Measurements from ENCODE around the gene LMAN1L. TPM values are rescaled to one million over a fixed set of nuclear protein-coding genes. Genes with fewer than 3 reads are reported as not detected.

The LMAN1L gene
- total RNA-seq = under 1 TPM in 1 of 2 donors, not detected in 1; 0.11 TPM
- polyA plus RNA-seq (ENCODE audit: insufficient read length in 2 of 2) = under 1 TPM in 1 of 2 donors, not detected in 1; 0.29 TPM
- long read RNA-seq, donor 1 = 0 reads
- long read RNA-seq, donor 2 = 0 reads
- long read RNA-seq, donor 3 = 0 reads
- long read RNA-seq, donor 4 = 0 reads

GRCh38 chr15:74812533-74812932 lies at the start of gene LMAN1L:
TSS of gene LMAN1L (plus strand) at chr15:74812835. CDS start at chr15:74812855, 20 bp downstream.
- Histone ChIP-seq H3K27ac (ENCODE audit: low read depth, low read length) (no peak within 1 kb of the TSS), H3K9me3 (ENCODE audit: control insufficient read depth, insufficient read depth, low read length) (no peaks in the 10 kb centered on the region), H3K27me3 (ENCODE audit: control insufficient read depth, insufficient read depth, low read length) (no peaks in the 10 kb centered on the region), H3K36me3 (ENCODE audit: control insufficient read depth, insufficient read depth, low read length) (no peaks in the 10 kb centered on the region), H3K4me1 (ENCODE audit: control insufficient read depth, insufficient read depth, low read length) (peaks cover 19% of the 10 kb centered on the region), H3K4me3 (ENCODE audit: low read depth, low read length) (no peak within 1 kb of the TSS)
- WGBS (ENCODE audit: insufficient coverage) = 62% methylated on average over 11 of the region's 12 CpGs
- DNase-seq (ENCODE audit: low read depth in 4 of 6, low spot score in 6 of 6) = no peak

- WGBS (ENCODE audit: insufficient coverage) = 85% methylated on average over 15 of the region's 15 CpGs
- Histone ChIP-seq H3K27ac (ENCODE audit: low read depth, low read length) (no peak overlapping the region), H3K9me3 (ENCODE audit: control insufficient read depth, insufficient read depth, low read length) (no peaks in the 10 kb centered on the region), H3K27me3 (ENCODE audit: control insufficient read depth, insufficient read depth, low read length) (no peaks in the 10 kb centered on the region), H3K4me3 (ENCODE audit: low read depth, low read length) (no peak overlapping the region), H3K4me1 (ENCODE audit: control insufficient read depth, insufficient read depth, low read length) (peaks cover 2% of the 10 kb centered on the region), H3K36me3 (ENCODE audit: control insufficient read depth, insufficient read depth, low read length) (no peaks in the 10 kb centered on the region)
- no peak for DNase-seq (ENCODE audit: low read depth in 4 of 6, low spot score in 6 of 6)
Observed at GRCh38 chr15:74763416-74763815, 49.2 kb upstream of the LMAN1L start.

- no peak overlapping the region for H3K27ac ChIP-seq (ENCODE audit: low read depth, low read length)
- no peak for DNase-seq (ENCODE audit: low read depth in 4 of 6, low spot score in 6 of 6)
- no peaks in the 10 kb centered on the region for H3K36me3 ChIP-seq (ENCODE audit: control insufficient read depth, insufficient read depth, low read length)
- H3K27me3 ChIP-seq (ENCODE audit: control insufficient read depth, insufficient read depth, low read length) = no peaks in the 10 kb centered on the region
- WGBS (ENCODE audit: insufficient coverage) = 88% methylated on average over 9 of the region's 14 CpGs
- H3K9me3 ChIP-seq (ENCODE audit: control insufficient read depth, insufficient read depth, low read length) = no peaks in the 10 kb centered on the region
- peaks cover 23% of the 10 kb centered on the region for H3K4me1 ChIP-seq (ENCODE audit: control insufficient read depth, insufficient read depth, low read length)
- no peak overlapping the region for H3K4me3 ChIP-seq (ENCODE audit: low read depth, low read length)
Observed at GRCh38 chr15:74767167-74768098, 45.2 kb upstream of the LMAN1L start.

GRCh38 chr15:74768099-74768770 lies 44.4 kb upstream of the LMAN1L start:
- Histone ChIP-seq H3K27me3 (ENCODE audit: control insufficient read depth, insufficient read depth, low read length) (no peaks in the 10 kb centered on the region), H3K36me3 (ENCODE audit: control insufficient read depth, insufficient read depth, low read length) (no peaks in the 10 kb centered on the region), H3K4me3 (ENCODE audit: low read depth, low read length) (no peak overlapping the region), H3K27ac (ENCODE audit: low read depth, low read length) (no peak overlapping the region), H3K9me3 (ENCODE audit: control insufficient read depth, insufficient read depth, low read length) (no peaks in the 10 kb centered on the region), H3K4me1 (ENCODE audit: control insufficient read depth, insufficient read depth, low read length) (peaks cover 23% of the 10 kb centered on the region)
- DNase-seq (ENCODE audit: low read depth in 4 of 6, low spot score in 6 of 6) = peak in 1 of 6 donors; percentile 4
- 80% methylated on average over 1 of the region's 15 CpGs for WGBS (ENCODE audit: insufficient coverage)

GRCh38 chr15:74768771-74769342 lies 43.8 kb upstream of the LMAN1L start:
- DNase-seq (ENCODE audit: low read depth in 4 of 6, low spot score in 6 of 6) = peak in 5 of 6 donors; percentile 35 to 89 (median 50)
- no peak overlapping the region for H3K4me3 ChIP-seq (ENCODE audit: low read depth, low read length)
- no peak overlapping the region for H3K27ac ChIP-seq (ENCODE audit: low read depth, low read length)
- no peaks in the 10 kb centered on the region for H3K9me3 ChIP-seq (ENCODE audit: control insufficient read depth, insufficient read depth, low read length)
- no peaks in the 10 kb centered on the region for H3K27me3 ChIP-seq (ENCODE audit: control insufficient read depth, insufficient read depth, low read length)
- no peaks in the 10 kb centered on the region for H3K36me3 ChIP-seq (ENCODE audit: control insufficient read depth, insufficient read depth, low read length)
- peaks cover 29% of the 10 kb centered on the region for H3K4me1 ChIP-seq (ENCODE audit: control insufficient read depth, insufficient read depth, low read length)
- 7% methylated on average over 9 of the region's 9 CpGs for WGBS (ENCODE audit: insufficient coverage)

GRCh38 chr15:74769463-74770025 lies 43.1 kb upstream of the LMAN1L start:
- no peak for DNase-seq (ENCODE audit: low read depth in 4 of 6, low spot score in 6 of 6)
- Histone ChIP-seq H3K9me3 (ENCODE audit: control insufficient read depth, insufficient read depth, low read length) (no peaks in the 10 kb centered on the region), H3K27me3 (ENCODE audit: control insufficient read depth, insufficient read depth, low read length) (no peaks in the 10 kb centered on the region), H3K4me3 (ENCODE audit: low read depth, low read length) (no peak overlapping the region), H3K36me3 (ENCODE audit: control insufficient read depth, insufficient read depth, low read length) (no peaks in the 10 kb centered on the region), H3K27ac (ENCODE audit: low read depth, low read length) (no peak overlapping the region), H3K4me1 (ENCODE audit: control insufficient read depth, insufficient read depth, low read length) (peaks cover 30% of the 10 kb centered on the region)
- 81% methylated on average over 6 of the region's 7 CpGs for WGBS (ENCODE audit: insufficient coverage)

GRCh38 chr15:74770211-74770903 lies 42.3 kb upstream of the LMAN1L start:
- 68% methylated on average over 4 of the region's 4 CpGs for WGBS (ENCODE audit: insufficient coverage)
- Histone ChIP-seq H3K36me3 (ENCODE audit: control insufficient read depth, insufficient read depth, low read length) (no peaks in the 10 kb centered on the region), H3K4me1 (ENCODE audit: control insufficient read depth, insufficient read depth, low read length) (peaks cover 30% of the 10 kb centered on the region), H3K27ac (ENCODE audit: low read depth, low read length) (no peak overlapping the region), H3K27me3 (ENCODE audit: control insufficient read depth, insufficient read depth, low read length) (no peaks in the 10 kb centered on the region), H3K9me3 (ENCODE audit: control insufficient read depth, insufficient read depth, low read length) (no peaks in the 10 kb centered on the region), H3K4me3 (ENCODE audit: low read depth, low read length) (no peak overlapping the region)
- no peak for DNase-seq (ENCODE audit: low read depth in 4 of 6, low spot score in 6 of 6)

GRCh38 chr15:74773329-74773728 lies 39.3 kb upstream of the LMAN1L start:
- Histone ChIP-seq H3K36me3 (ENCODE audit: control insufficient read depth, insufficient read depth, low read length) (no peaks in the 10 kb centered on the region), H3K4me1 (ENCODE audit: control insufficient read depth, insufficient read depth, low read length) (peaks cover 43% of the 10 kb centered on the region), H3K27ac (ENCODE audit: low read depth, low read length) (no peak overlapping the region), H3K27me3 (ENCODE audit: control insufficient read depth, insufficient read depth, low read length) (no peaks in the 10 kb centered on the region), H3K4me3 (ENCODE audit: low read depth, low read length) (no peak overlapping the region), H3K9me3 (ENCODE audit: control insufficient read depth, insufficient read depth, low read length) (no peaks in the 10 kb centered on the region)
- DNase-seq (ENCODE audit: low read depth in 4 of 6, low spot score in 6 of 6) = no peak
- WGBS (ENCODE audit: insufficient coverage) = 72% methylated on average over 5 of the region's 5 CpGs
